OCI-LY1 (cell line): ENCODE results near the gene KLHL1.

Source experiments
- H2AFZ ChIP-seq: fragments of 200-600 bp; sonication (generic), shearing (Covaris generic); 2 replicates; pipeline ENCODE4 v1.6.0; 2014; ENCODE audit warnings: antibody characterized with exemption, mild to moderate bottlenecking, low read length
- H3F3A ChIP-seq: fragments of 200-600 bp; sonication (generic), shearing (Covaris generic); 2 replicates; pipeline ENCODE4 v1.6.0; 2014; ENCODE audit warnings: mild to moderate bottlenecking, antibody characterized with exemption, low read length, moderate library complexity; ENCODE audit not compliant: insufficient read depth
- H3K27ac ChIP-seq: fragments of 200-600 bp; sonication (generic); 2 replicates; pipeline ENCODE4 v1.5.1; 2014; ENCODE audit warnings: low read length, mixed run types, mild to moderate bottlenecking, low read depth; ENCODE audit not compliant: poor library complexity, severe bottlenecking
- H3K27me3 ChIP-seq: fragments of 200-600 bp; sonication (generic); 2 replicates; pipeline ENCODE4 v1.6.0; 2014; ENCODE audit warnings: antibody characterized with exemption, mild to moderate bottlenecking, low read length, moderate library complexity; ENCODE audit not compliant: insufficient read depth
- H3K36me3 ChIP-seq: fragments of 200-600 bp; sonication (generic); 2 replicates; pipeline ENCODE4 v1.6.1; 2014; ENCODE audit warnings: mild to moderate bottlenecking, antibody characterized with exemption, low read length, moderate library complexity, mixed read lengths; ENCODE audit not compliant: insufficient read depth
- H3K4me1 ChIP-seq: fragments of 200-600 bp; sonication (generic); 2 replicates; pipeline ENCODE4 v1.5.1; 2014; ENCODE audit warnings: mild to moderate bottlenecking, low read length, moderate library complexity; ENCODE audit not compliant: insufficient read depth, severe bottlenecking
- H3K4me2 ChIP-seq: fragments of 200-600 bp; sonication (generic), shearing (Covaris generic); 2 replicates; pipeline ENCODE4 v1.6.1; 2014; ENCODE audit warnings: low read length
- H3K4me3 ChIP-seq: fragments of 200-600 bp; sonication (generic); 2 replicates; pipeline ENCODE4 v1.5.1; 2014; ENCODE audit warnings: low read length, low read depth, mild to moderate bottlenecking, mixed read lengths; ENCODE audit not compliant: poor library complexity, severe bottlenecking
- H3K79me2 ChIP-seq: fragments of 200-600 bp; shearing (Covaris generic); 2 replicates; pipeline ENCODE4 v1.6.1; 2016; ENCODE audit warnings: mixed run types, low read length, mixed read lengths; ENCODE audit not compliant: insufficient read depth
- H3K9ac ChIP-seq: fragments of 200-600 bp; sonication (generic), shearing (Covaris generic); 2 replicates; pipeline ENCODE4 v1.6.1; 2014; ENCODE audit warnings: mild to moderate bottlenecking, low read length, mixed read lengths
- H3K9me2 ChIP-seq: fragments of 200-600 bp; sonication (generic), shearing (Covaris generic); 2 replicates; pipeline ENCODE4 v1.6.1; 2014; ENCODE audit warnings: low read depth, mild to moderate bottlenecking, low read length, mixed read lengths
- H3K9me3 ChIP-seq: fragments of 200-600 bp; shearing (Covaris generic); 2 replicates; pipeline ENCODE4 v1.6.1; 2014; ENCODE audit warnings: low read length, mixed read lengths
- H4K20me1 ChIP-seq: fragments of 200-600 bp; sonication (generic), shearing (Covaris generic); 2 replicates; pipeline ENCODE4 v1.6.0; 2016; ENCODE audit warnings: mild to moderate bottlenecking, low read length; ENCODE audit not compliant: insufficient read depth
- EZH2 ChIP-seq: fragments of 200-600 bp; sonication (generic), shearing (Covaris generic); IDR thresholded peaks from 2 replicates; pipeline ENCODE4 v1.8.0; 2017; ENCODE audit warnings: borderline replicate concordance, mixed run types, mild to moderate bottlenecking, antibody characterized with exemption, low read length, moderate library complexity, mixed read lengths
- TF ChIP-seq, protein P1 (sequence below): fragments of 200-600 bp; sonication (generic), shearing (Covaris generic); IDR thresholded peaks from 2 replicates; pipeline ENCODE4 v1.5.1; 2017; ENCODE audit warnings: mild to moderate bottlenecking, antibody characterized with exemption, low read length, moderate library complexity, mixed read lengths

KLHL1 gene

DNA sequence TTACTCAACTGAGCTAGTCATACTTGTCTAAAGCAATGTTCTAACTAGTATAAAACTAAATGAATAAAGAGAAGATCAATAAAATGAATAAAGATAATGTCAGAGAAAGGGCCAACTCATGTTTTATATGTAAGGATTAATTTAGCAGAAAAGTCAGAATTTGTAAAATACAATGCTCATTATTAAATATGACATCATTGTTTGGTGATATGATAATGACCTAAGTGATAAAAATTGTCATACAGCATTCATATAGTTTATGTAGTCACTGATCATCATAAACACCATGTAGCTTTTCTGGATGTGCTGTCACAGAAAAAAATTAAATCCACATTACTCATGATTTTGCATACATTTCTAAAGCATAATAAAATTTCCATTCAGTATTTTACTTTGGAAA is 3.8 kb downstream of the KLHL1 start:
- no peaks in the 10 kb centered on the region for H4K20me1 ChIP-seq
- no peaks in the 10 kb centered on the region for H3F3A ChIP-seq
- H3K36me3 ChIP-seq, result no peaks in the 10 kb centered on the region
- H3K4me1 ChIP-seq, result no peaks in the 10 kb centered on the region
- no peak overlapping the region for H3K27ac ChIP-seq
- H3K9me3 ChIP-seq, result no peaks in the 10 kb centered on the region
- TF ChIP-seq, protein P1, sequence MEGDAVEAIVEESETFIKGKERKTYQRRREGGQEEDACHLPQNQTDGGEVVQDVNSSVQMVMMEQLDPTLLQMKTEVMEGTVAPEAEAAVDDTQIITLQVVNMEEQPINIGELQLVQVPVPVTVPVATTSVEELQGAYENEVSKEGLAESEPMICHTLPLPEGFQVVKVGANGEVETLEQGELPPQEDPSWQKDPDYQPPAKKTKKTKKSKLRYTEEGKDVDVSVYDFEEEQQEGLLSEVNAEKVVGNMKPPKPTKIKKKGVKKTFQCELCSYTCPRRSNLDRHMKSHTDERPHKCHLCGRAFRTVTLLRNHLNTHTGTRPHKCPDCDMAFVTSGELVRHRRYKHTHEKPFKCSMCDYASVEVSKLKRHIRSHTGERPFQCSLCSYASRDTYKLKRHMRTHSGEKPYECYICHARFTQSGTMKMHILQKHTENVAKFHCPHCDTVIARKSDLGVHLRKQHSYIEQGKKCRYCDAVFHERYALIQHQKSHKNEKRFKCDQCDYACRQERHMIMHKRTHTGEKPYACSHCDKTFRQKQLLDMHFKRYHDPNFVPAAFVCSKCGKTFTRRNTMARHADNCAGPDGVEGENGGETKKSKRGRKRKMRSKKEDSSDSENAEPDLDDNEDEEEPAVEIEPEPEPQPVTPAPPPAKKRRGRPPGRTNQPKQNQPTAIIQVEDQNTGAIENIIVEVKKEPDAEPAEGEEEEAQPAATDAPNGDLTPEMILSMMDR, result no peak
- no peak for TF ChIP-seq EZH2
- H3K9me2 ChIP-seq, result 0 out of 2 replicates have a peak, but pooled peaks cover 3% of the 10 kb centered on the region
- no peaks in the 10 kb centered on the region for H3K27me3 ChIP-seq
- H3K9ac ChIP-seq, result no peak overlapping the region
- H3K4me3 ChIP-seq, result no peak overlapping the region
- H3K4me2 ChIP-seq, result no peak overlapping the region
- no peaks in the 10 kb centered on the region for H3K79me2 ChIP-seq
- no peak overlapping the region for H2AFZ ChIP-seq

DNA sequence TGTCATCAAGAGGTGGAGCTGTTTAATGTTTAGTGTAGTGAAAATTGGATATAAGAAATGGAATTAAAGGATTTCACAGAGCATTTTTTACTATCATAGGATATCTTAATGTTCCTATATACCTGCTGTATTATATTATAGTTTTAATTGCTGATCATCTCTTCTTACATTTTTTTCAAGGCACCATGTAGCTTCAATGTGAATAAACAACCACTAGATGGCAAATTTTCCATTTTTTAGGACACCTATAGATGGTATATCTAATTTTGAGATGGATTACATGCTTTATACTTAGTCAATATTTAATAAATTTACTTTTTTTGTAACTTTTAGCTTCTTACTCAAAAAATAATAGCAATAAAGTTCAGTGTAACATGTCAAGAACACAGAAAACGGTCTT is 9.6 kb downstream of the KLHL1 start:
- TF ChIP-seq EZH2, result no peak
- TF ChIP-seq, protein P1, result peak; percentile 46
- H3K36me3 ChIP-seq, result no peaks in the 10 kb centered on the region
- no peak overlapping the region for H2AFZ ChIP-seq
- H3K4me2 ChIP-seq, result no peak overlapping the region
- no peaks in the 10 kb centered on the region for H3K9me2 ChIP-seq
- no peaks in the 10 kb centered on the region for H3K9me3 ChIP-seq
- H3K79me2 ChIP-seq, result no peaks in the 10 kb centered on the region
- H3K4me1 ChIP-seq, result no peaks in the 10 kb centered on the region
- H3F3A ChIP-seq, result no peaks in the 10 kb centered on the region
- no peaks in the 10 kb centered on the region for H4K20me1 ChIP-seq
- no peaks in the 10 kb centered on the region for H3K27me3 ChIP-seq
- H3K9ac ChIP-seq, result no peak overlapping the region
- no peak overlapping the region for H3K4me3 ChIP-seq
- no peak overlapping the region for H3K27ac ChIP-seq

DNA sequence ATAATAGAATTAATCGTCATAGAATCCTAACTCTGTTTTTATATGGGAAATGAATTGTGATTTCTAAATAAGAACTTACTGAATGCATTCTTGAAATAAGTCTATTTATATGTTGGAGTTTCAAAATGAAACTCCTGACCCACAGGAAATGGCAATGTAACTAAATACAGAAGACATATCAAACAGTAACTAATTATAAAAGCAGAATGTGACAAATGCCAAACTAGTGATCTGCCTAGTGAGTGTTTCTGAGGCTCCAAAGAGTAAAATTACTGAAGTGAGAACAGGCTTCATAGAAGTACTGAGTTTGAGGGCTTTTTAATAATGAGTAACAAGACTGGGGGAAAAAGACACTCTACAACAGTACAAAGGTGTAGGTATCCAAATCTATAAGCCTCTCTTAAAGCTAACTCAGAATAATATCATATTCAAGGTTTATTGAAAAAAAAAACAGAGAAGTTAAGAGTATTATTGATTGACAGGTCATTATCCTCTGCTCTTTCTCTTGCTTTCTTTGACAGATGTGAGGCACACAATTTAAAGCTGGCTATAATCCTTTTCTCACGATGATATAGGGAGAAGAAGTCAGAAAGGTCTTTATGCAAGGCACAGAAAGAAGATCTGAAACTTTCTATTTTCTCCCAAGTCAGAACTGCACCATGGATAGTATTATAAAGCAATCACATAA is 18.1 kb downstream of the KLHL1 start:
- H3K27me3 ChIP-seq, result no peaks in the 10 kb centered on the region
- H3K27ac ChIP-seq, result no peak overlapping the region
- no peak overlapping the region for H3K9ac ChIP-seq
- H3K4me2 ChIP-seq, result no peak overlapping the region
- H3K4me3 ChIP-seq, result no peak overlapping the region
- no peaks in the 10 kb centered on the region for H3K4me1 ChIP-seq
- TF ChIP-seq, protein P1, result no peak
- TF ChIP-seq EZH2, result no peak
- H3K79me2 ChIP-seq, result no peaks in the 10 kb centered on the region
- H2AFZ ChIP-seq, result no peak overlapping the region
- H3K9me3 ChIP-seq, result no peaks in the 10 kb centered on the region
- H3K36me3 ChIP-seq, result no peaks in the 10 kb centered on the region
- H3K9me2 ChIP-seq, result no peaks in the 10 kb centered on the region
- H3F3A ChIP-seq, result no peaks in the 10 kb centered on the region
- H4K20me1 ChIP-seq, result no peaks in the 10 kb centered on the region
